GM21717 (cell line): ENCODE measurements around the gene SLC35A4.
"Not testable (repeated sequence)": the region's sequence is repeated elsewhere in the genome, so short reads cannot be mapped to it uniquely, and the experiment has no call there.

ENCODE experiments used
- ATAC-seq: cut with Tn5 transposase; IDR thresholded peaks from one replicate; pipeline ENCODE4 v1.9.1; 2021; ENCODE audit warnings: mild to moderate bottlenecking, moderate library complexity; ENCODE audit not compliant: unreplicated experiment

SLC35A4 gene

DNA sequence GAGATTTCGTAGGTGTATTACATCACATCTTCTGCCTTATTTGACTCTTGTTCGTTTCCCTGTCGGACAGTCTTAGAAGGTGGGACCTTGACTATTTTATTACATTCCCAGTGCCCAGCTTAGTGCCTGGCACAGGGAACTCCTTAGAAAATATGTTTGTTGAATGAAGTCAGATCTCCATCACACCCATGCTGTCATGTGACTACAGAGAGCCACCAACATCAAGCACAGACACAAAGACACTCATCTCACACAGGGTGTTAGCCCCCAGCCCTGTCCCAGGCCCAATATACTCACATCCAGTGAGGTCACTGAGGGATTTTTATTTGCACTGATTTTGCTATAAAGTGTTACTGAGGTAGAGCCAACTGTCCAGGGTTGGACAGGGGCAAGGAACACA, 6.7 kb upstream of the SLC35A4 start:
- no peak for ATAC-seq

DNA sequence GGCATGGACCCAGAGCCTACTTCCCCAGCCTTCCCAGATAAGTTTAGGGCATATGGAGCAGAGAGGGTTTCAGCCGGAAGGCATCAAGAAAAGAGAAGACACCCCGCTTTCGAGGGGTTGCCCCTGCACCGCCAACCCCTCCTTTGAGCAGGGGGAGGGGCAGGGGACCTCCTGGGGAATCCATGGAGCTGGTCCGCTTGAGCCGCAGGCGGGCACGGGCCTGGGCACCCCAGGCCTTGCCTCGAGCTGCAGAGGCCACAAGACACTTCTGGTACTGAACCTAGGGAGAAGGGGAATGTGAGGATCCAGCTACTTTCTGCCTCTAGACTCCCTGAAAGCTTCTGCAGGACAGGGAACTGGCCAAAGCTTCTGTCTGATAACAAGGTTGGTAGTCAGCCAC, 6.1 kb upstream of the SLC35A4 start:
- ATAC-seq = no peak

DNA sequence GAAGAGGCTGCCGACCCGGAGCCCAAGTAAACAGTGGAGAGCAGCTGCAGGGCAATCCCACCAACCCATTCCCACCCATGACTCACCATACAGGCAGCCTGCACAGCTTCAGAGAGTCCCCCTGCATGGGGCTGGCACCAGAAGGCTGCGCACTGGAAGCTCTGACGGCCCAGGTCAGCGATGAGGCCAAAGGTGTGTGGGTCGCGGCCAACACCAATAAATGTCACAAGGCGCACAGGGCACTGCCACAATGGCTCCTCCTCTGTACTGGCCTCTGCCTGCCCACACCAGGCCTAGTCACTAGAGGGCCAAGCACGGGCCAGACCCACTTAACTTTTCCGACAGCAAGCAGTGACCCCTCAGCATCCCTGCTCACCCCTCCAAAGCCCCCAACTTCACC, 4.4 kb upstream of the SLC35A4 start:
- ATAC-seq = no peak

DNA sequence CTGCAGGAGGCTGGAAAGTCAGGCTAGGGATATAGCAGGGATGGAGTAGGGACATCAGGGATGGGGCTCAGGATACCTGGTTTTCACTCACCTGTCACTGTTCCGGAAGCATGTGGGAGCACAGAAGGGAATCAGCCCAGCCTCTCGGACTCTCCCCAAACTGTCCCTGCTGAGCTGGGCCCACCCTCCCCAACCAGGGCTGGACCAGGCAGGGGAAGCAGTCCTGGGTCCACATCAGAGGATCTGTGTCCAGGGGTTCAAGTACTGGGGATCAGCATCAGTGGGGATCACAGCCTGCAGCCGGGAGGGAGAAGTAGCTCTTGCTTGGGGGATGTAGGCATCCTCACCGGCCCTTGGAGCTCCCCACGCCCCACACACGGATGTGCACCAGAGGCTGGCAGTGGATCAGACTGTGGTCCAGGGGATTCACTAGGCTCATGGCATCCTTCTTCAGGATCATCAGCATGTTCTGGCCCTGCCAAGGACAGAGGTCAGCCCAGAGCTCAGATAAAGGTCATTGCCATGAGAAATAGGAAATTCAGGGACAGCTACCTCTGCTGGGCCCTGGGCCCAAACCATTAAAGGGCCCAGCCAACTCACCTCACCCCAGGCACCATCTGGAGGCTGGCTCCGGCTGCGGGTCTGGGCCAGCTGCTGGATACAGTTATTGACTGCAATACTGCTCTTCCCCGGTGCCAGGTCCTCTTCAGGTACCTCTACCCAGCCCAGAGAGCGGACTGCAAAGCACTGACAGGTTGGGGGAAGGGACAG, 2.7 kb upstream of the SLC35A4 start:
- no peak for ATAC-seq

DNA sequence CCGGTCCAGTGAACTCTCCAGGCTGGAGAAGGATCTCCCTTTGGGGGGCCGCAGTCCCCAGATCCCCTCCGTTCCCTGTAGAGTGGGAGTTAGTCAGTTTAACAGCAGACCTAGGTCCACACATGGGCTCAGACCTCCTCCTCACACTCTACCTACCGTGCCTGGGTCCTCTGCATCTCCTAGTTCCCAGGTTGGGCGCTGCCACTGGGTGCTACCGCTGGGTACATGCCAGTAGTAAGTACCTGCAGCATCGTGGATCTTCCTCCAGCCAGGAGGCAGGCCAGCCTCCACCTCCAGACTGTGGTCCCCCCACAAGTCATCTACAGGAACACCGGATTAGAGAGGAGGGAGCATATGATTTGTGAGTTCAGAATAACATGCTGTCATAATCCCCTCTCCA, 1.0 kb upstream of the SLC35A4 start:
- no peak for ATAC-seq

DNA sequence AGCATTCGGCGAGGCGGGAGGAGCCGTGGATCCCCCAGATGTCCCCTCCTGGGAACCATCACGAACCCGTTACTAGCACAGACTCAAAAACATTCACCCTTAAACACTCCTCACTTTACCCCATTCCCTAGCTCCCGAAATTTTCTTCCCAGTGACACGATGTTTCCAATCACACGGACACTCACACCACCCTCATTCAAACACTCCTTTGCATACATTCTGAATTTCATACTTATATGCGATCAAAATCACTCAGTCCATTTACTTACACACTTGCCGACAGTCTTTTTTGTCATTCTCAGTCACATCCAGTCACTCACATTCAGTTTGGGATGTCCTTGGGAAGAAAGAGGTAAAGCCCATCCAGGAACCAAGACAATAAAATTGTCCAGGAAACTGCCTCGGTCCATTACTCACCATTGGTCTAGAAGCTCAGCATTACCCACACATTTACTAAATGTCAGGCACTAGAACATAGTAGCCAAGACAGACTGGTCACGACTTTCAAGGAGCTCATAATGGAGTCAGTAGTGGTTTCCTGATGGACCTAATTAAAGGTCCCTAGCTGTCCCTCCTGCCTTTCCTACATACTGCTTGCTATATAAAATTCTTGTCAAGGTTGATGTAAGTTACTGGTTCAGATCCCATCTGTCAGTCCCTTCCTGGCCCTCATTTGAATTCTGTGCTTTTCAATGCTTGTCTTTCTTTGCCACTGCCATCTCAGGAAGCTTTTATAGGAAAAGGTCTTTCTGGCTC, 574 bp downstream of the SLC35A4 start:
- peak; percentile 1 for ATAC-seq

DNA sequence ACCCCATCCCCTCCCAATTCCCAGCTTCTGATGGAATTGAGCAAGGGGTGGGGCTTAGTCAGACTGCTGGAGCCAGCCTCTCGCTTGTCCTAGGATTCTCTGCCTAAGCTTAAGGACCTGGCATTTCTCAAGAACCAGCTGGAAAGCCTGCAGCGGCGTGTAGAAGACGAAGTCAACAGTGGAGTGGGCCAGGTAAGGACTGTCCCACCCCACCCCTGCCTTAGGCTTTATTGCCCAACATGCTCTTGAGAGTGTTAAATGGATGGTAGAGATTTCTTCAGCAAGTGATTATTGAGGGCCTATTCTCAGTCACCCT, 1.1 kb downstream of the SLC35A4 start:
- no peak for ATAC-seq

DNA sequence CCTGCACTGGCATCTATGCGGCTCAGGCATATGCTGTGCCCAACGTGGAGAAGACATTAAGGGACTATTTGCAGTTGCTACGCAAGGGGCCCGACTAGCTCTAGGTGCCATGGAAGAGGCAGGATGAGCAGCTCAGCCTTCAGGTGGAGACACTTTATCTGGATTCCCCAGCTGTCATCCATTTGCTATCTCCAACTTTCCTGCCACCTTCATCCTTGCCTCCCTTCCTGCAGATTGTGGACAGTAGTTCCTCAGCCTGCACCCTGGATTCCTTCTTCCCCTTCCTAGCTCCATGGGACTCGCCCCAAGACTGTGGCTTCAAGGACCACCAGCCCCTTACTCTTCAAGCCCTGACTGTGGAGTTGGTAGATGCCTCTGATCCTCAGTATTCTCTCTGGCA, 2.0 kb downstream of the SLC35A4 start:
- no peak for ATAC-seq

DNA sequence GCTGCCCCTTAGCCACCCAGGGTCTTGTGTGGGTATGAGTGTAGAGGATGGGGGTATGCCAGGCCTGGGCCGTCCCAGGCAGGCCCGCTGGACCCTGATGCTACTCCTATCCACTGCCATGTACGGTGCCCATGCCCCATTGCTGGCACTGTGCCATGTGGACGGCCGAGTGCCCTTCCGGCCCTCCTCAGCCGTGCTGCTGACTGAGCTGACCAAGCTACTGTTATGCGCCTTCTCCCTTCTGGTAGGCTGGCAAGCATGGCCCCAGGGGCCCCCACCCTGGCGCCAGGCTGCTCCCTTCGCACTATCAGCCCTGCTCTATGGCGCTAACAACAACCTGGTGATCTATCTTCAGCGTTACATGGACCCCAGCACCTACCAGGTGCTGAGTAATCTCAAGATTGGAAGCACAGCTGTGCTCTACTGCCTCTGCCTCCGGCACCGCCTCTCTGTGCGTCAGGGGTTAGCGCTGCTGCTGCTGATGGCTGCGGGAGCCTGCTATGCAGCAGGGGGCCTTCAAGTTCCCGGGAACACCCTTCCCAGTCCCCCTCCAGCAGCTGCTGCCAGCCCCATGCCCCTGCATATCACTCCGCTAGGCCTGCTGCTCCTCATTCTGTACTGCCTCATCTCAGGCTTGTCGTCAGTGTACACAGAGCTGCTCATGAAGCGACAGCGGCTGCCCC, 2.6 kb downstream of the SLC35A4 start:
- no peak for ATAC-seq

DNA sequence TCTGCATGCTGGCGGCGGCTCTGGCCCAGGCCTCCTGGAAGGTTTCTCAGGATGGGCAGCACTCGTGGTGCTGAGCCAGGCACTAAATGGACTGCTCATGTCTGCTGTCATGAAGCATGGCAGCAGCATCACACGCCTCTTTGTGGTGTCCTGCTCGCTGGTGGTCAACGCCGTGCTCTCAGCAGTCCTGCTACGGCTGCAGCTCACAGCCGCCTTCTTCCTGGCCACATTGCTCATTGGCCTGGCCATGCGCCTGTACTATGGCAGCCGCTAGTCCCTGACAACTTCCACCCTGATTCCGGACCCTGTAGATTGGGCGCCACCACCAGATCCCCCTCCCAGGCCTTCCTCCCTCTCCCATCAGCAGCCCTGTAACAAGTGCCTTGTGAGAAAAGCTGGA, 3.2 kb downstream of the SLC35A4 start:
- no peak for ATAC-seq

DNA sequence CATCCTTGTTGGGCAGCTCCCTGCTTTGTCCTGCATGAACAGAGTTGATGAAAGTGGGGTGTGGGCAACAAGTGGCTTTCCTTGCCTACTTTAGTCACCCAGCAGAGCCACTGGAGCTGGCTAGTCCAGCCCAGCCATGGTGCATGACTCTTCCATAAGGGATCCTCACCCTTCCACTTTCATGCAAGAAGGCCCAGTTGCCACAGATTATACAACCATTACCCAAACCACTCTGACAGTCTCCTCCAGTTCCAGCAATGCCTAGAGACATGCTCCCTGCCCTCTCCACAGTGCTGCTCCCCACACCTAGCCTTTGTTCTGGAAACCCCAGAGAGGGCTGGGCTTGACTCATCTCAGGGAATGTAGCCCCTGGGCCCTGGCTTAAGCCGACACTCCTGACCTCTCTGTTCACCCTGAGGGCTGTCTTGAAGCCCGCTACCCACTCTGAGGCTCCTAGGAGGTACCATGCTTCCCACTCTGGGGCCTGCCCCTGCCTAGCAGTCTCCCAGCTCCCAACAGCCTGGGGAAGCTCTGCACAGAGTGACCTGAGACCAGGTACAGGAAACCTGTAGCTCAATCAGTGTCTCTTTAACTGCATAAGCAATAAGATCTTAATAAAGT, 3.9 kb downstream of the SLC35A4 start:
- no peak for ATAC-seq

DNA sequence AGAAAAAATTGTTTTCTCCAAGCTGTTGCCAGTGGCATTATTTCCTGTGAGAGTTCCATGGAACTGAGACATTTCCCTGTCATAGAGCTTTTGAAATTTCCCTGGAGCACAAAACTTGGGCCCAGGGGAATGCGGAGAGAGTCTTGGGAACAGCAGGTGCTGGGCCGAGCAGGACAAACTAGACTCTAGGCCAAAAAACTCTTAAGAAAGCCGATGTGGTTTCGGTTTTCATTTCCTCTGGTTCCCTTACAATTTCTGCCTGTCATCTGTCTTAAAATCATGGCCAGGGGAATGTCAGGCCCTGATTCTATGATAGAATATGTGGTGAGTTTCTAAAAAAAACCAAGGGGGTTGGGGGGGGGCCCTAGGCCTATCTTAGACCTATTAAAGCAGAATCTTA, 4.6 kb downstream of the SLC35A4 start:
- ATAC-seq = no peak

DNA sequence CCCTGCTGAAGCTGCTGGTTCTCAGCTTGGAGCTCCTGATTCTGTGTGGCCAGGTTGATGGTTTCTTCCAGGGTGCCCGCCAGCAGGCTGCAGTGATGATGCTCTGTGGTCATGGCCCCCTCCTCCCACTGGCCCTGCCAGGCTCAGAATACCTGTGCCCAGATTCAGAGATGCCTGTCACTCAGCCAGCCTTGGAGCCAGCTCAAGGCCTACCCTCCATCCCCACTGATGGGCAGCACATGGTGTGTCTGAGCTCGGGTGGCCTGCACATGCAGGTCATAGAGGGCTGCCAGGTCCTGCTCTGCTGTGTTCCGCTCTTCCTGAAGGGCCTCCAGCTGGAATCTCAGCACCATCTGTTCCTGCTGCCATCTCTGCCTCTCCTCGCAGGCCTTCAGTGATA, 5.4 kb downstream of the SLC35A4 start:
- ATAC-seq = no peak

DNA sequence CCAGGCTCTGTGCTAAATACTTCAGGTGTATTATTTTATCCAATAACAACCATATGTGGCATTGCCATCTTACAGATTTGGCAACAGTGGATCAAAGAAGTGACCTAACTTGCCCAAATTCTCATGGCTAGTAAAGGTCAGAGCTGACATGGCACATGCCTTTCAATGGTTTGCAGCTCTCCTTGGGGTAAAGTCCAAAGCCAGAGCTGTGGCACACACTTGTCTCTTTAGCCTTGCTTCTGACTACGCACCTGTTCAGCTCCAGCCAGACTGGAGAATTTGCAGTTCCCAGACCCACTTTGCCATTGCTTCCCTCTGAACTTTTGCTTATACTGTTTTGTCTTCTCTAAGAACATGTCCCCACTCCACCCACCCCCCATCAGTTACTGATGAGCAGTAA, 5.9 kb downstream of the SLC35A4 start:
- no peak for ATAC-seq

DNA sequence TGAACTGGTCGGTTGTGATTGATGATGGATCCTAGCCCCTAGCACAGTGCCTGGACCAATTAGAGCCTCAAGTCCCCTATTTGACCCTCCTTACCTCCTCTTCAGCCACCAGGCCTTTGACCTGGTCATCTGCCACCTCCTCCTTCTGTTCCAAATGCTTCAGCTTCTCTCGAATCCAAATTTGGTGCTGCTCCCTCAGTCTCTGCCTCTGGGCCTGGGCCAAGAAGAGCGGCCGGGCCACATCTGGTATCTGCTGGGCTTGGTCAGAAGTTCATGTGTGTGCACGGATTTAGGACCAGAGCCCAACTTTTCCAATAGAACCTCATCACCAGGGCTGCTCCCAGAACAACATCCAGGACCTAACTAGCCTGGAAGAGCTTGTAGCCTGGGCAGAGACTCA, 6.5 kb downstream of the SLC35A4 start:
- no peak for ATAC-seq

DNA sequence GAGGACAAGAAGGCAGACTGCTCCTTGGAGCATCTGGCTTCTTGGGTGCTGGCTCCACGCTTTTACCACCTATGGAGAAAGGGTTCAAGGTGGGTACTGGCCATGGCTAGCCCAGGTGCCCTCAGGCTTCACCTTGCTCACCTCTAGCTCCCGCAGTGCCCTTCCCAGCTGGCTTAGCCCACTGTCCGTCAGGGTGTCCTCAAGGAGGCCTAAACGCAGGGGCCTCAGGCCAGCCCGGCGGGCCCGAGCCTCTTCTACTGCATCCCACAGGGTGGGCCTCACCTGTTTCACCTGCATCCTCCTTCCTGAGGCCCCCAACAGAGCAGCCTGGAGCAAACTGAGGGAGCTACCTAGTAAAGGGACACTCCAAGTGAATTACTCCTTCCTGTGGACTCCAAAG, 9.1 kb downstream of the SLC35A4 start:
- no peak for ATAC-seq

DNA sequence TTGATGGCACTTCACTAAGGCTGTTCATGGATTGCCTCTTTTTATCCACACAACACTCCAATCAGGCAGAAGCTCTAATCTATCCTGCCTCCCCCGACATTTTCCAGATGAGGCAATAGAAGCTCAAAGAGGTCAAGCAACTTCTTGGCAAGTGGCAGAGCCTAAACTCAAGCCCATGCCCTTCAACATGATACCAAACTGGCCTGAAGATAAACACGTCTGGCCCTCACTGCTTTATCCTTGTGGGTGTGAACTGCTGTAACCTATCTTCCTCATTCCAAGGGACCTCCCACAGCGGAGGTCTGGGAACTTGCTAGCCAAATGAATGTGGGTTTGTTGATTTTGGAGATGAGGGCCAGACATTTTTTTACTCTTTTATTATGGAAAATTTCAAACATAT, 9.5 kb downstream of the SLC35A4 start:
- ATAC-seq = no peak

DNA sequence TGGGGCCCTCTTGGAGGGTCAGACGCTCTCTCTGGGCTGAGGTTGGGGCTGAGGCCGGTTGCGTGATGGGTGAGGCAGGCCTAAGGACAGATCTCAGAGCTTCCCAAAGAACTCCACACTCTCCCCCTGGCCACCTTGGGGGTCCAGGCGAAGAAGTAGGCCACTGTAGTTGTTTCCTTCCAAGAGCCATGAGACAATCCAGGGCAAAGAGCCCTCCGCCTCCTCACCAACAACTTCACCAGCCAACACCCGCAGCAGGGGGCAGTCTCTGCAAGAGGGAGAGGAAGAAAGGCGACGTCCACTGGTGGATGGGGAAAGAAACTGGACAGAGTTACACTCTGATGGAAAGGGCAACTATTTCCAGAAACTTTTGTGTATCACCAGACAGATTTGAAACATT, 10.7 kb downstream of the SLC35A4 start:
- ATAC-seq = no peak

DNA sequence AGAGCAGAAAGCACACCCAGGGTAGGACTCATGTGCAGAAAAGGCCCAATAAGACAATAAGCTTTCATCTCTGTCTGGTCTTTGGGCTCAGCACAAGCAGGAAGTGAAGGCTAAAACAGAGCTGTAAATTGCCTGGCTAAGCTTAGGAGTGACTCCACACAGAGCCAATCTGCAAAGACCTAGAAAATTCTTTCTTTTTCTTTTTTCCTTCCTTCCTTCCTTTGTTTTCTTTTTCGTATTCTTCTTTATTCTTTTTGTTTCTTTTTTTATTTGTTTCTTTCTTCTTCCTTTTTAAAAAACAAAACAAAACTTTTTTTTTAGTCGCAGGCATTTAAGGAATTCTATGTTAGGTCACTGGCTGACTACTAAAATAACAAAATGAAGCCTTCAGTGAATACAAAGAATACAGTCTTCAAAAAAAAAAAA, 12.2 kb downstream of the SLC35A4 start:
- no peak for ATAC-seq

DNA sequence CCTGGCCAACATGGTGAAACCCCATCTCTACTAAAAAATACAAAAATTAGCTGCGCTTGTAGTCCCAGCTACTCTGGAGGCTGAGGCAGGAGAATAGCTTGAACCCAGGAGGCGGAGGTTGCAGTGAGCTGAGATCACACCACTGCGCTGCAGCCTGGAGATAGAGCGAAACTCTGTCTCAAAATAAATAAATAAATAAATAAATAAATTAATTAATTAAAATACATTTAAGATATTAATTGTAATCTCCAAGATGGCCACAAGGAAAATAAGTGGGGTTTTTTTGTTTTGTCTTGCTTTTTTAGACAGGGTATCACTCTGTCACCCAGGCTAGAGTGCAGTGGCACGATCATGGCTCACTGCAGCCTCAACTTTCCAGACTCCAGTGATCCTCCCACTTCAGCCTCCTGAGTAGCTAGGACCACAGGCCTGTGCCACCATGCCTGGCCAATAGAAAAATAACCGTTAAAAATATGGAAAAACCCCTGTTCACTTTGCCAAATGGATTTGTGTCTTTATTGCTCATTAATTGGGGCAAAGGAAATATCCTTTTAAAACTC, 14.6 kb downstream of the SLC35A4 start:
- ATAC-seq = not testable (repeated sequence)

DNA sequence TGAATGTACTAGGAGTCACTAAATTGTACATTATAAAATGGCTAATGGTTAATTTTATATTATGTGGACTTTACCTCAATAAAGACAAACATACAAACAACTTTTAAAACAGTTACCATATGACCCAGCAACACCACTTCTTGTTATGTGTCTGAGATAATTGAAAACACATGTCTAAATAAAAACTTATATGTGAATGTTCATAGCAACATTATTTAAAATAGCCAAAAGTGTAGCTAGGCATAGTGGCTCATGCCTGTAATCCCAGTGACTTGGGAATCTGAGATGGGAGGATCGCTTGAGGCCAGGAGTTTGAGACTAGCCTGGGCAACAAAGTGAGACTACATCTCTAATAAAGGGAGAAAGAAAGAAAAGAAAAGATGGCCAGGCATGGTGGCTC, 22.9 kb downstream of the SLC35A4 start:
- no peak for ATAC-seq
